ENCODE data around the gene DIP2C. TPM values are rescaled to one million over a fixed set of nuclear protein-coding genes. Genes with fewer than 3 reads are reported as not detected.
A peak's percentile ranks its signal among the peaks of the same experiment; 100 is the strongest.

The DIP2C gene
- total RNA-seq, 1 donor from 2014 or later, result 23.1 TPM

DNA sequence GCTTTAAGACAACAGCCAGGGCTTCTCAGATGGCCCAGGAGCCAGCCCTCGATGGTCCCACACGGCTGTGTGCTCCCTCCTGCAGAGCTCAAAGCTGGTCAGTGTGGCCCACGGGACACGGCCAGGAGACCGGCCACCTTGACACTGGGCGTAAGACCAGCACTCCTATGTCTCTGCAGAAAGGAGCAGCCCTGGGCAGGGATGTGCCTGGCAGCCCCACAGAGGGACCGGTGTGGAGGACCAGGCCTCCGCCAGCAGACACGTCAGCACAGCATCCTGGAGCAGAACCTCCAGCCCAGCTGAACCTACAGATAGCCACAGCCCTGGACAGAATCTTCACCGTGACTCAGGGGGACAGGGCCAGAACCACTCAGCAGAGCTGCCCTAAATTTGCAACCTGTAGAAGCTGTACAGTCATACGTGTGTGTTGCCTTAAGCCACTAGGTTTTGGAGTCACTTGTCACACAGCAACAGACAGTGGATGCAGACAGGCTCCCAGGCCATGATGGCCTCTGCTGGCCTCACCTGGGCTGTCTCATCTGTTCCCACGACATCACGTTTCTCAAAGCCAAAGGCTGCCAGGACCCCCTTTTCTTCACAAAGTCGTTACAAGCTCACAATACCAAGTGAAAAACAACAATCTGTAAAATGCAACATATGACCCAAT is 132.4 kb downstream of the DIP2C start:
- TF ChIP-seq, protein P1, sequence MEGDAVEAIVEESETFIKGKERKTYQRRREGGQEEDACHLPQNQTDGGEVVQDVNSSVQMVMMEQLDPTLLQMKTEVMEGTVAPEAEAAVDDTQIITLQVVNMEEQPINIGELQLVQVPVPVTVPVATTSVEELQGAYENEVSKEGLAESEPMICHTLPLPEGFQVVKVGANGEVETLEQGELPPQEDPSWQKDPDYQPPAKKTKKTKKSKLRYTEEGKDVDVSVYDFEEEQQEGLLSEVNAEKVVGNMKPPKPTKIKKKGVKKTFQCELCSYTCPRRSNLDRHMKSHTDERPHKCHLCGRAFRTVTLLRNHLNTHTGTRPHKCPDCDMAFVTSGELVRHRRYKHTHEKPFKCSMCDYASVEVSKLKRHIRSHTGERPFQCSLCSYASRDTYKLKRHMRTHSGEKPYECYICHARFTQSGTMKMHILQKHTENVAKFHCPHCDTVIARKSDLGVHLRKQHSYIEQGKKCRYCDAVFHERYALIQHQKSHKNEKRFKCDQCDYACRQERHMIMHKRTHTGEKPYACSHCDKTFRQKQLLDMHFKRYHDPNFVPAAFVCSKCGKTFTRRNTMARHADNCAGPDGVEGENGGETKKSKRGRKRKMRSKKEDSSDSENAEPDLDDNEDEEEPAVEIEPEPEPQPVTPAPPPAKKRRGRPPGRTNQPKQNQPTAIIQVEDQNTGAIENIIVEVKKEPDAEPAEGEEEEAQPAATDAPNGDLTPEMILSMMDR (conservative IDR thresholded peaks at IDR 0.05), result no peak
- Mint-ChIP-seq H3K4me1 (ENCODE audit: unreplicated experiment) (peaks cover 57% of the 10 kb centered on the region), H3K27ac (peak overlapping the region; percentile 65), H3K36me3 (no peaks in the 10 kb centered on the region), H3K4me3 (no peak overlapping the region), H3K27me3 (no peaks in the 10 kb centered on the region), H3K9me3 (no peaks in the 10 kb centered on the region)
- no peak for DNase-seq (ENCODE audit: extremely low spot score, unreplicated experiment)

DNA sequence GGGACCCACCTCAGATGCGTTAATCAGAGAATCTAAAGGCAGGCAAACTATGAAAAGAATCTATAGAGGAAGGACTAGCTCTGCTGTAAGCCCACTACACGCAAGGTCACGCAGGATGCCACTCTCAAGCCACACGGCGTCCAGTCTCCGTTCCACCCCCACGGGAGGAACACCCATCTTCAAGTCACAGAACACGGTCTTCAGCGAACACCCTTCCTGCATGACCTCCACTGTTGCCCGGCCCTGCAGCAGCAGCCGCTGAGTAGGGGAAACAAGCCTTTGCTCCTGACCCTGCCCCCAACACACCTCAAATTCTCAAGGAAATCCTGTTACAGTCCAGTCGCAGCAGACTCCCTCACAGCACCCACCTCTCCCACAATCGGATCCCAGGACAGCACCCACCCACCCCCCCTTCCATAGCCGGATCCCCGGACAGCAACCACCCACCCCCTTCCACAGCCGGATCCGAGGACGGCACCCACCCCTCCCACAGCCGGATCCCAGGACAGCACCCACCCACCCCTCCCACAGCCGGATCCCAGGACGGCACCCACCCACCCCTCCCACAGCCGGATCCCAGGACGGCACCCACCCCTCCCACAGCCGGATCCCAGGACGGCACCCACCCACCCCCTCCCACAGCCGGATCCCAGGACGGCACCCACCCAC is 133.7 kb downstream of the DIP2C start:
- TF ChIP-seq, protein P1 (conservative IDR thresholded peaks at IDR 0.05), result no peak
- DNase-seq (ENCODE audit: extremely low spot score, unreplicated experiment), result no peak
- Mint-ChIP-seq H3K4me1 (ENCODE audit: unreplicated experiment) (peaks cover 52% of the 10 kb centered on the region), H3K27me3 (no peaks in the 10 kb centered on the region), H3K4me3 (no peak overlapping the region), H3K36me3 (no peaks in the 10 kb centered on the region), H3K27ac (peak overlapping the region; percentile 11), H3K9me3 (no peaks in the 10 kb centered on the region)

DNA sequence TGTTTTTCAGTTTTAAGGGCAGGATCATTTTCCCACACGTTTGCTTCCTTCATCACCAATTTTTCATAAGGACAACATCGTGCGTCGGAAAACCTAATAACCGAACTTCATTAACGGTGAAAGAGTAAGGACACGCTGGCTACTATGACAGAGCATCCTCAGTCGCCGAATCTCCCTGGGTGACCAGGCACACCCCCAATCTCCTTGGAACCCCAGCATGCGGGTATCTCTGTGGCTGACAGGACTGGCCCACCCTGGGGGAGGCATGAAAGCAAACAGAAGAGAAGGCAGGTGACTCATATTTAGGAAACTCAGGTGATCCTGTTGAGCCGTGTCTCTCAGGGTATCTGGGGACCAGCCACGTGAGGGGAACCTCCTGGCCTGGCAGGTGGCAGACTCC is 134.2 kb downstream of the DIP2C start:
- no peaks in the 10 kb centered on the region for H3K27me3 Mint-ChIP-seq
- no peak overlapping the region for H3K4me3 Mint-ChIP-seq
- H3K36me3 Mint-ChIP-seq, result no peaks in the 10 kb centered on the region
- no peaks in the 10 kb centered on the region for H3K9me3 Mint-ChIP-seq
- peak overlapping the region; percentile 11 for H3K27ac Mint-ChIP-seq
- TF ChIP-seq, protein P1 (conservative IDR thresholded peaks at IDR 0.05), result no peak
- no peak for DNase-seq (ENCODE audit: extremely low spot score, unreplicated experiment)
- peaks cover 52% of the 10 kb centered on the region for H3K4me1 Mint-ChIP-seq (ENCODE audit: unreplicated experiment)

DNA sequence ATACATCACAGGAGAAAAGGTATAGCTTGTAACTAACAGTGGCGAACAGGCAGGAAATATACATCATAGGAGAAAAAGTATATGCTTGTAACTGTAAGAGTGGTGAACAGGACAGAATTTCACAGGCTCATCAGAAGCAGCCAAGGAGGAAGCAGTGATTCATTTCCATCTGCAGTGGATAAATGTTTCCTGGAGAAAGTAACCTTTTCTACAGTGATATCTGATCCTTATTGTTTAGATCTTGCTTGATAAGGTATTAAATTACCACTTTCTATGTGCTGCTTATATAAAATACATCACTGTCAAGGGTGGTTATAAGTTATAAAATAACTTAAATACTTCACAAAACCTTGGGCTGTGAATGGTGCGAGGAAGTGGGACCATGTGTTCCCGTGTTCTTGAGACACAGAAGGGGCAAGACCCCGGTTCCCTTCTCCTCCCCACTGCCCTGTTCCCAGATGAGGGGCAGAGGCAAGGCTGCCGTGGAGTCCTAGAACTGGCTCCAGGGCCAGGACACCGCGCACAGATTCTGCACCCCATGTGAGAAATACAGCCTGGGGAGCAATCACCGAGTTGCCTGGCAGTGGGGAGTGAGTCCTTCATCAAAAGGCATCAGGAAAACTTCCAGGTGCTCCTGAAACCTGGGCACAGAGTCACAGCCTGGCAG is 135.2 kb downstream of the DIP2C start:
- DNase-seq (ENCODE audit: extremely low spot score, unreplicated experiment), result no peak
- peaks cover 48% of the 10 kb centered on the region for H3K4me1 Mint-ChIP-seq (ENCODE audit: unreplicated experiment)
- peak overlapping the region; percentile 6 for H3K27ac Mint-ChIP-seq
- TF ChIP-seq, protein P1 (conservative IDR thresholded peaks at IDR 0.05), result no peak
- no peak overlapping the region for H3K4me3 Mint-ChIP-seq
- H3K9me3 Mint-ChIP-seq, result no peaks in the 10 kb centered on the region
- H3K27me3 Mint-ChIP-seq, result no peaks in the 10 kb centered on the region
- no peaks in the 10 kb centered on the region for H3K36me3 Mint-ChIP-seq

DNA sequence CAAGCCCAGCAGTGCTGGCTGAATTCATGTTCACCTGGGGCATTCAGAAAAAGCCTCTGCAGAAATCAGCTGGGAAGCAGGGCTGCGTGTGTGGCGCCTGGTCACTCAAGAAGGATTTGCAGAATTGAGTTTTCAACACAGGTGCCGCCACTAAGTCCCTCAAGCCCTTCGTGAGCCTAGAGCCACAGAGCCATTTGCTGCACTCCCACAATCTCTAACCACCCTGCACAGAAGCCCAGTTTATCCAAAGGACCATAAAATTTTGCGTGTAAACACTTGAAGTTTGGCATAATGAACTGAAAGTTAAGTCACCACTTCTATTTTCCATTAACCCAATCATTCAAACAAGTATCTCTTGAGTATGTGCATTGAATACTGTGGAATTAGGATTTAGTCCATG is 136.2 kb downstream of the DIP2C start:
- no peak for DNase-seq (ENCODE audit: extremely low spot score, unreplicated experiment)
- no peak overlapping the region for H3K4me3 Mint-ChIP-seq
- H3K27me3 Mint-ChIP-seq, result no peaks in the 10 kb centered on the region
- H3K27ac Mint-ChIP-seq, result no peak overlapping the region
- peaks cover 44% of the 10 kb centered on the region for H3K4me1 Mint-ChIP-seq (ENCODE audit: unreplicated experiment)
- no peaks in the 10 kb centered on the region for H3K36me3 Mint-ChIP-seq
- TF ChIP-seq, protein P1 (conservative IDR thresholded peaks at IDR 0.05), result no peak
- no peaks in the 10 kb centered on the region for H3K9me3 Mint-ChIP-seq

Measured in type B pancreatic cell (in vitro differentiated cells).